HG03354 (cell line): ENCODE measurements around the gene WFDC5.
"Not testable (repeated sequence)": the region's sequence is repeated elsewhere in the genome, so short reads cannot be mapped to it uniquely, and the experiment has no call there.

Experiments used
- ATAC-seq: cut with Tn5 transposase; IDR thresholded peaks from one replicate; pipeline ENCODE4 v1.9.1; 2021; ENCODE audit warnings: mild to moderate bottlenecking; ENCODE audit not compliant: unreplicated experiment, poor library complexity, severe bottlenecking

WFDC5 gene, protein sequence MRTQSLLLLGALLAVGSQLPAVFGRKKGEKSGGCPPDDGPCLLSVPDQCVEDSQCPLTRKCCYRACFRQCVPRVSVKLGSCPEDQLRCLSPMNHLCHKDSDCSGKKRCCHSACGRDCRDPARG

GRCh38 chr20:45114465-45115385 lies at the start of gene WFDC5:
TSS of gene WFDC5 (minus strand) at chr20:45115174. CDS start at chr20:45115083, 91 bp downstream.
- ATAC-seq: no peak

- no peak for ATAC-seq
Measured at GRCh38 chr20:45163083-45163803, 48.3 kb upstream of the WFDC5 start.

- no peak for ATAC-seq
Measured at GRCh38 chr20:45157962-45158361, 43.0 kb upstream of the WFDC5 start.

DNA sequence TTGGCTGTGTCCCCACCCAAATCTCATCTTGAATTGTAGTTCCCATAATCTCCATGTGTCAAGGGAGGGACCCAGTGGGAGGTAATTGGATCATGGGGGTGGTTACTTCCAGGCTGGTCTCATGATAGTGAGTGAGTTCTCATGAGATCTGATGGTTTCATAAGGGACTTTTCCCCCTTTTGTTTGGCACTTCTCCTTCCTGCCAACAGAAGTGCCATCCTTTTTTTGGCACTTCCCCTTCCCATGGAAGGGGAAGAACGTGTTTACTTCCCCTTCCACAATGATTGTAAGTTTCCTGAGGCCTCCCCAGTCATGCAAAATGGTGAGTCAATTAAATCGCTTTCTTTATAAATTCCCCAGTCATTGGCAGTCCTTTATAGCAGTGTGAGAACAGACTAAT lies 41.7 kb upstream of the WFDC5 start:
- no peak for ATAC-seq

- ATAC-seq: not testable (repeated sequence)
Measured at GRCh38 chr20:45154794-45155193, 39.8 kb upstream of the WFDC5 start.

- ATAC-seq: no peak
Measured at GRCh38 chr20:45154183-45154582, 39.2 kb upstream of the WFDC5 start.

DNA sequence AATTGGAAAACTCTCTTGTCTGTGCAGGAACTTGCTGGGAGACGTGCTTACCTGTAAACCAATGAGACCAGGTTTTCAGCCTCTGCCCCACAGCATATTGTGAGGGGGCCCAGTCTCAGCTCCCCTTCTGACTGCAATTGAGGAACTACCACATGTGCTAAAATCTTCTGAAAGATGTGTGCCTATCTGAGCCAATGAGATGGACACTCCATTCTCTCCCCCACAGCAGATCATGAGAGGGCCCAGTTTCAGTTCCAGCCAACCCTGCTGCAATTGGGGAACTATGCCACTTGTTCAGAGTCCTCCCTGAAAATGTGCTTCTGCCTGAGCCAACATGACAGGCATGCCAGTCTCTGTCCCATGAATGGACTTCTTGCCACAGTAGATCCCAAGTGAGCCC lies 38.8 kb upstream of the WFDC5 start:
- ATAC-seq: no peak

GRCh38 chr20:45153147-45153546 lies 38.2 kb upstream of the WFDC5 start:
- ATAC-seq: no peak

DNA sequence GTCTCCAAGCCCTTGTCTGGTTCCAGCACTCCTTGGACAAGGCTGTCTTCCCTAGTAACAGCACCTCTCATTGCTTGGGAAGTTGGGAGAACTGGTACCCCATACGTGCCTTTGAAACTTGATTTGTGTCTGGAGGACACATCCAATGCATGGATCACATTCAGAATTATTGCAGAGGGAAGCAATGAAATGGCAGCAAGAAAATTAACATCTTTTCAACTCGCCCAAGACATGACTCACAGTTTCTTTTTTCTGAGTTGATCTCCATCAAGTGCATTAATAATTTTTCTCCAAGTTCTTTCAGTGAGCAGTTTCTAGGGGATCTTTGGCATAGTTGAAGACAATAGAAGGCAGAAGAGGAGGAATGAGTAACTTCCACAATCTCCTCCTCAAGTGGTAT lies 37.4 kb upstream of the WFDC5 start:
- ATAC-seq: no peak

DNA sequence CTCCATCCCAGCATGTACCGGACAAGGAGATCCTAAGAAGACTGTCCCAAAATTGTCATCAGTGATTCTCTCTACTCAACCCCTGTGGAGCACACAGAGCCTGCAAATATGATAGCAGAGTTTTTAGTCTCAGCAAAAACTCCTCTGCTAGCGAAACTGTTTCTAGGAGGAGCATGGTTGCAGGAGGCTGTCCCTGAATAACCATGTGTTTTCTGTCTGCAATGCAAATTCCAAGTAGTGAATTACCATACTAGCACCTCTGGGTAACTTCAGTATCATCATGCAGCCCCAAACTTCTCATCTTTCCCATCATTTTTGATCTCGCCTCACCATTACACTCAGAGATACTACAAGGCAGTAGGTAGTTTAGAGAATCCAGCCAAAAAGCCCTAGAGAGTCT lies 34.1 kb upstream of the WFDC5 start:
- ATAC-seq: no peak

- no peak for ATAC-seq
Measured at GRCh38 chr20:45140836-45141235, 25.9 kb upstream of the WFDC5 start.

DNA sequence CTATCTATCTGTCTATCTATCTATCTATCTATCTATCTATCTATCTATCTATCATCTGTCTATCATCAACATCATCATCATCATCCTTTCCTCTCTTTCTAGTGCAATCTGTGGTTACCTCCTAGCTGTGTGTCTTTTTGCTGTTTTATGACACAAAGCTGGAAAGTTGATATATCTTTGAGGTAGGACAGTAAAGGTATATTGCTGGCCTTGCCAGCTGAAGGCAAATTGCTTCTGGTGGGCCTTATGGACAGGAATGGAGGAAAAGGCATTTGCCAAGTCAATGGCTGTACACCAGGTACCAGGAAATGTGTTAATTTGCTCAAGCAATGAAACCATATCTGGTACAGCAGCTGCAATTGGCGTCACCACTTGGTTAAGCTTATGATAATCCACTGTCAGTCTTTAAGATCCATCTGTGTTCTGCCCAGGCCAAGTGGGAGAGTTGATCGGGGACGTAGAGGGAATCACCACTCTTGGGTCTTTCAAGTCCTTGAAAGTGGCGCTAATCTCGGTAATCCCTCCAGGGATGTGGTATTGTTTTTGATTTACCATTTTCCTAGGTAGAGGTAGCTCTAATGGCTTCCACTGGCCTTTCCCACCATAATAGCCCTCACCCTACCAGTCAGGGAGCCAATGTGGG lies 24.9 kb upstream of the WFDC5 start:
- ATAC-seq: not testable (repeated sequence)

GRCh38 chr20:45138561-45139300 lies 23.8 kb upstream of the WFDC5 start:
- no peak for ATAC-seq

DNA sequence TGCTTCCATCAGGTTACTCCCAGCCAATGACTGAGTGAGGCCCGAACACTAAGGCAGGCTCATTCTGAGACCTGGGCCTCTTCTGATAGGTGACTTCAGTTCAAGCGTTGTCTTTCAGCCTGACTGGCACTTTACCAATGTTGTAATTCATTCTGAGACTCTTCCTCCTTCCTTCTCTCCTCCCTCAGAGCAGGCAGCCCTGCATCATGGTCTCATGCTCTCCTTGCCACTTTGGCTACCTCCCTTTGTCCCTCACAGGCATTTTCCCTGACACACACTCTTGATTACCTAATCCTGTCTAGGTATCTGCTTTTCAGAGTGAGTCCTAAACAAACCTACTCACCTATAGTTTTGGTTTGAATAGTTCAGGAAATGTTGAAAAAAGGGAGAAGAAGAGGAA lies 21.9 kb upstream of the WFDC5 start:
- ATAC-seq: no peak

DNA sequence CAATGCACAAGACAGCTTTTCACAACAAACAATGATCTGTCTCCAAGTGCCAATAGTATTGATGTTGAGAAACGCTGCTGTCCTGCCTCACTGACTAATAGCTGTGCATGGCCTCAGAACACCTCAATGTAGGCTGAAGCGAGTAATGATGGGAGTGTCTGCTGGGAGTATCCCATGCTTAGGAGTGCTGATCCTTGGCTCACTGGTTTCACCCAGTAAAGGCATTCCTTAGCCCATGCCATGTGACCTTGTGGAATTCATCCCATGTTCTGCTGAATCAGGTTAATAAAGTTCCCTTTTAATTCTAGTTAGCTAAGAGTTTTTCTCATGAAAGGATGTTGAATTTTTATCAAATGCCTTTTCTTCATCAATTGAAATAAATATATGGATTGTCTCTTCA lies 13.1 kb upstream of the WFDC5 start:
- no peak for ATAC-seq

GRCh38 chr20:45124365-45124764 lies 9.4 kb upstream of the WFDC5 start, which contains the start of gene WFDC12:
TSS of gene WFDC12 (minus strand) at chr20:45124465. CDS start at chr20:45124447, 18 bp downstream.
- no peak for ATAC-seq

- no peak for ATAC-seq
Measured at GRCh38 chr20:45121388-45121787, 6.4 kb upstream of the WFDC5 start.

DNA sequence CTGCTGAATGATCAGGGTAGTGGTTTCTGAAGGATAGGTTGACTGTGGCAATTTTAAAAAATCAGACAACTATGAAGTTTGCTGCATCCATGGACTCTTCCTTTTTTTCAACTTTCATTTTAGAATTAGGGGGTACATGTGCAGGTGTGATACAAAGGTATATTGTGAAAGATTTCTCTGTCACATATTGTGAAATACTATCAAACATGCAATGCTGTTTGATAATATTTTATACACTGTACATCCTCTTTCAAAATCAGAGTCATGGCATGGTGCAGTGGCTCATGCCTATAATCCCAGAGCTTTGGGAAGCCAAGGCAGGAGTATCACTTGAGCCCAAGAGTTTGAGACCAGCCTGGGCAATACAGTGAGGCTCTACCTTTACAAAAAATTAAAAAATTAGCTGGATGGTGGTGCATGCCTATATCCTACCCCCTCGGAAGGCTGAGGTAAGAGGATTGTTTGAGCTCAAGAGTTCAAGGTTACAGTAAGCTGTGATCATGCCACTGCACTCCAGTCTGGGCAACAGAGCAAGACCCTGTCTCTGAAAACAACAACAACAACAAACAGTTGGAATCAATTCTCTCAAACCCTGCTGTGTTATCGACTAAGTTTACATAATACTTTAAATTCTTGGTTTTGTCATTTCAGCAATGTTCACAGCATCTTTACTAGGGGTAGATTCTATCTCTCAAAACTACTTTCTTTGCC lies 4.7 kb upstream of the WFDC5 start:
- ATAC-seq: no peak

DNA sequence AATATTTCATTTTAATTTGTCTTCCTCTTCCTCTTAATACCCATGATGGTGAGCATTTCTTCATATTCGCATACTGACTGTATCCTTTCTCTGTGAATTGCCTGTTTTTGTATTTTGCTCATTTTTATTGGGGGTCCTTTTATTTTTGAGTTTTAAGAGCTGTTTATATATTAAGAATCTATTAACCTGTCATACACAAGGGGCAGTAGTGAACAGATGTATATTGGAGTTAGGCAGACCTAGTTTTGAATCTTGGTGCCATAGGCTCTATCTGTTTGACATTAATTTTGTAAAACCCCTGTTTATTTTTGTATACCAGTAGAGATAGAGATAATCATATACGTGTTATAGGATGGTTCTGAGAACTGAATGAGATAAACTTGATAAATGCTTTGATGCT lies 3.1 kb upstream of the WFDC5 start:
- no peak for ATAC-seq
